Mucosa of stomach (tissue), 1 donor: ENCODE results near the gene BHLHE40.

Source experiments
- H3K27me3 ChIP-seq: one replicate; pipeline ENCODE4 v1.7.0; 2013; ENCODE audit warnings: mild to moderate bottlenecking, low read length; ENCODE audit not compliant: control insufficient read depth, insufficient read depth
- H3K36me3 ChIP-seq: one replicate; pipeline ENCODE4 v1.7.0; 2013; ENCODE audit warnings: low read length; ENCODE audit not compliant: control insufficient read depth, insufficient read depth
- H3K4me1 ChIP-seq: one replicate; pipeline ENCODE4 v1.7.0; 2013; ENCODE audit warnings: mild to moderate bottlenecking, low read length; ENCODE audit not compliant: control insufficient read depth, insufficient read depth
- H3K4me3 ChIP-seq: one replicate; pipeline ENCODE4 v1.7.0; 2013; ENCODE audit warnings: low read length
- H3K9ac ChIP-seq: one replicate; pipeline ENCODE4 v1.7.0; 2013; ENCODE audit warnings: mild to moderate bottlenecking, low read length, moderate library complexity
- H3K9me3 ChIP-seq: one replicate; pipeline ENCODE4 v1.7.0; 2013; ENCODE audit warnings: mild to moderate bottlenecking, low read length, moderate library complexity; ENCODE audit not compliant: control insufficient read depth
- donor health status: Pancreatic carcinoma.

The BHLHE40 gene

DNA sequence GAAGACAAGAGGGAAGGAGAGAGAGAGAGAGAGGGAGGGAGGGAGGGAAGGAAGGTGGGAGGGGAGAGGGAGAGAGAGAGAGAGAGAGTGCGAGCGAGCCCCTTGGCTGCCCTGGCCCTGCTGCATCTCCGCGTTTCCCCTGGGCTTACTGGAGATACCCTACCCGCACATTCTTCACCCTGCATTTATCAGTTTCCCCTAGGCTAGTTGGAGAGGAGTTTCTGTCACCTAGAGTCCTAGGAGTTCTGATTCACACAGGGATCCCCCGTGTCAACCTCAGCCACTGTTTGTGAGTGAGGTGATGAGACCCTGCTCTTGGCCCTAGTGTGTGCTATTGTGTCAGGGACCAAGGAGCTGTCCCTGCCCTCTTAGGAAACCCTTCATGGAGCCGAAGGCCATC lies 18.7 kb downstream of the BHLHE40 start:
- Histone ChIP-seq H3K9ac (no peak overlapping the region), H3K4me3 (no peak overlapping the region), H3K9me3 (no peaks in the 10 kb centered on the region), H3K4me1 (peaks cover 25% of the 10 kb centered on the region), H3K27me3 (no peaks in the 10 kb centered on the region), H3K36me3 (no peaks in the 10 kb centered on the region)

DNA sequence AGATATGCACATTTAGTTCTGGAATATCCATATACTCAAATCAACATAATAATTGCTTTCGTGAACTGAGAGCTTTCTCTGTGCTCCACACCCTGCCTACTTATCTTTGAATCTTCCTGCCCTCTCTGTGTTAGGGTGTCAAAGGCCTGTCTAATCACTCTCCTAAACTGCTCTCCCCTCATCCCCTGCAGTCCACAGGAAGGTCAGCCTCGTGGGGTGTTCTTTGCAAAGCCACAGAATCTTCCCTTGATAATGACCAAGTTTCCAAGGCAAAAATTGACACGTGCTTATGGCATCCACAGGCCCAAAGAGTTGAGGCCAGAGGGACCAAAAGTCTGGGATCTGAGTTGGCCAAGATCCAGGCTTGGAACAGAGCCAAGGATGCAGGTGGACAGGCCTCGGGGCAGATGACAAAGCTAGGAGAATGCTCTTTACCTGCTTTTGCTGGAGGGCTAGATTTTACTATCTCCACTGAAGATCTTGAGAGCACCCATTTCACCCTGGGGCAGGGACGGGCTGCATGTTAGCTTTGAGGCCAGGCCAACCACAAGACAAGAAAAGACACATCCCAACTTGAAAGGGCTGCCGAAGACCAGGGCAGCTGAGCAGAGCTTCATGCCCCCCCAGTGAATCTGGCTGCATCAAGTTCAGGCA lies 20.4 kb downstream of the BHLHE40 start:
- Histone ChIP-seq H3K4me3 (no peak overlapping the region), H3K36me3 (no peaks in the 10 kb centered on the region), H3K9ac (no peak overlapping the region), H3K27me3 (no peaks in the 10 kb centered on the region), H3K9me3 (no peaks in the 10 kb centered on the region), H3K4me1 (peaks cover 21% of the 10 kb centered on the region)

DNA sequence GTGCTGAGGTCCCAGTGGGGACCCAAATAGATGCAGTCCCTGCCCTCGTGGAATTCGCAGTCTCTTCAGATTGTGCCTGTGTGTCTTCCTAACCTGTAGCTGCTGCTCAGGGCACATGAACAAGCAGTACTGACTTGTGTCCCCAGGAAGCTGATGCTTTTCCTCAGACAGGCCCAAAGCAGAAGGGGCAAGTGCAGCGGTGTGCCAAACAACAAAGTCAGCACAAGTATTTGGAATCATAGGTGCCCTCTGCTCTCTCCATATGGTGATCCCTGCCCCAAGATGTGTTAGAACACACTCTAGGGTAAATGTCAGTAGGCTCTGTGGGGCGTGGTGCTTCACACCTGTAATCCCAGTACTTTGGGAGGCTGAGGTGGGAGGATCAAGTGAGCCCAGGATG lies 21.9 kb downstream of the BHLHE40 start:
- Histone ChIP-seq H3K36me3 (no peaks in the 10 kb centered on the region), H3K4me3 (no peak overlapping the region), H3K27me3 (no peaks in the 10 kb centered on the region), H3K4me1 (peaks cover 12% of the 10 kb centered on the region), H3K9ac (no peak overlapping the region), H3K9me3 (no peaks in the 10 kb centered on the region)

DNA sequence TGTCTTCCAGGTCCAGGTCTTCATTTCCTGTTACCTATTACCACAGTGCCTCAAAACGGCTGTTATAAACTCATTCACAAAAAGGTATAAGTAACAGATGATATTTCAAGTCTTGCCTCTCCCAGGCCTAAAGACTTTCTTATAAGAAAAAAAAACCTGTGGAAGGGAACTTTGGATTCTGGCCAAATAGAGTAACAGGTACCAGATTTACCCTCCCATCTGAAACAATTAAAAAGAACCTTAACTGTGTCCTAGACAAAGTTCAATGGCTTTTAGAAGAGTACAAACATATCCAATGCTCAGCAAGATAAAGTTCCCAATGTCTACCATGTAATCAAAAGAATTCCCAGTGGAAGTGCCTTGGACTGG lies 22.6 kb downstream of the BHLHE40 start:
- Histone ChIP-seq H3K4me3 (no peak overlapping the region), H3K4me1 (peaks cover 12% of the 10 kb centered on the region), H3K27me3 (no peaks in the 10 kb centered on the region), H3K9ac (no peak overlapping the region), H3K36me3 (no peaks in the 10 kb centered on the region), H3K9me3 (no peaks in the 10 kb centered on the region)

DNA sequence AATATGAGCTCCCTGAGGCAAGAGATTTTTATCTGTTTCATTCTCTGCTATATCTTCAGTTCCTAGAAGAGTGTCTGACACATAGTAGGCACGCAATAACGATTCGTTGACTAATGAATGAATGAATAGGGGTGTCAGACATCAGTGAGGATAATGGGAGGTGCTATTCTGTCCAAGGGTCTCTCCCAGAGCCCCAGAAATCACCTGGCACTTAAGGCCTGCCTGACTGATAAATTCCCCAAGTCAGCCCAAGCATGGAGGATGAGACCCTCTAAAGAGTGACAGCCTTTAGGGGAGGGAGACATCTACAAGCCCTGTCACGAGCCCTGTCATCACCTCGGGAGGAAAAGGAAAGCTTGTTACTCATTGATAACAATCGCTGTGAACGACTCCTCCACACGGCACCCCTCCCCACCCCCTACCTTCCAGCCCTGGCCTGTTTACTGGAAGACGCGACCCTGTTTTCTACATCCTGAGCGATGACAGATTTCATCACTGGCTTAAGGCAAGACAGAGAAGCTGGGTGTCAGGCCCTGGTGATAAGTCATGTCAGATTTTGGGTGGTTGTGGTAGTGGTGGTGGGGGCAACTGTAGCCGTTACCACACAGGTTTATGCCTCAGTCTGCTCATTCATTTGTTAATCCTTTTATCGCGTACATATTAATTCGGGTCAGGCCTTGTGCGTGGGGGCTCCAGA lies 23.1 kb downstream of the BHLHE40 start:
- H3K9ac ChIP-seq, result no peak overlapping the region
- H3K4me1 ChIP-seq, result peaks cover 12% of the 10 kb centered on the region
- no peaks in the 10 kb centered on the region for H3K9me3 ChIP-seq
- no peak overlapping the region for H3K4me3 ChIP-seq
- H3K36me3 ChIP-seq, result no peaks in the 10 kb centered on the region
- H3K27me3 ChIP-seq, result no peaks in the 10 kb centered on the region

DNA sequence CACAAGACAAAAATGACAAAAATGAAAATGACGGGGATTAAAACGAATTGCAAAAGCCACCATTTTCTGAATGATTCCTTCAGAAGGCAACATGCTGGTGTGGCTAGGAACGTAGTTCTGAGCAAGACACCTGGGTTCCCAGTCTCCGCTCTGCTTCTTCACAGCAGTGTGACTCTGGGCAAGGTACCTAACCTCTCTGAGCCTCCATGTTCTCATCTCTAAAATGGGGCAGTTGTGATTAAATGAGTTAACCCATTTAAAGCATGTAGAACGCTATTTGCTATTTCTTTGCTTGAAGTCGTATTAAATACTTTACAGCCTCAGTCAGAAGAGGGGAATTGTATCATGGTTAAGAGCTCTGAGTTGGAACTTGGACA lies 23.6 kb downstream of the BHLHE40 start:
- H3K9me3 ChIP-seq, result no peaks in the 10 kb centered on the region
- no peak overlapping the region for H3K4me3 ChIP-seq
- H3K27me3 ChIP-seq, result no peaks in the 10 kb centered on the region
- peaks cover 12% of the 10 kb centered on the region for H3K4me1 ChIP-seq
- no peaks in the 10 kb centered on the region for H3K36me3 ChIP-seq
- H3K9ac ChIP-seq, result no peak overlapping the region

DNA sequence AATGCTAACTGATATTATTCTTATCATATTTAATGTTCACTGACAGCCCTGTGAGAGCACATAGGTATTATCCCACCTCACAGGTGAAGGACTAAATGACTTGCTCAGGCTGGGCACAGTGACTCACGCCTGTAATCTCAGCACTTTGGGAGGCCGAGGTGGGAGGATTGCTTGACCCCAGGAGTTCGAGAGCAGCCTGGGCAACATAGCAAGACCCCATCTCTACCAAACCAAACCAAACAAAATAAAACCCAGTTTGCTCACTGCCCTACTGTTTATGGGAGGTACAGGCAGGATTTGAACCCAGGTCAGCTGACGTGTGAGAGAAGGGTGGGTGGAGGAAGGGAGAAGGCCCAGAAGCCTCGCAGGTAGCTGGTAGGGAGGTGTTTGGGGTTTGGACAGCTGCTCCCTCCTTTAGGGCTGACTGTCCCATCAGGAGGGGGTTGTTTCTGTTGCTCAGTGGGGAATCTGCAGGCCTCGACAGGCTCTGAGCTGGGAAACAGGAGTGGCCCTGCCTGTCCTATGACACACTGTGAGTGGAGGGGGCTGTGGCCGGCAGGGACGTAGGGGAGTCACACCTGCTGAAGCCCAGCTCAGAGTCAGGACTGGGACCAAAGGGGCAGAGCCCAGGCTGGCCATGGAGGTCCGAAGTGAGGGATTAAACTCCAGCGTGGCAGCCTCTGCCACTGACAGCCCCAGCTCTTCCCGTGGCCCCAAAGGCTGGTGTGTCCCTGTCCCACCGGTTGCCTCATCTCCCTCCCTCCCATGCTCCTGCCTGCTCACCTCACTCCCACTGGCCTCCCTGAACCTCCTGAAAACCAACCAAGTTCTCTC lies 25.3 kb downstream of the BHLHE40 start:
- Histone ChIP-seq H3K27me3 (no peaks in the 10 kb centered on the region), H3K9me3 (no peaks in the 10 kb centered on the region), H3K9ac (no peak overlapping the region), H3K36me3 (no peaks in the 10 kb centered on the region), H3K4me1 (peaks cover 7% of the 10 kb centered on the region), H3K4me3 (no peak overlapping the region)

DNA sequence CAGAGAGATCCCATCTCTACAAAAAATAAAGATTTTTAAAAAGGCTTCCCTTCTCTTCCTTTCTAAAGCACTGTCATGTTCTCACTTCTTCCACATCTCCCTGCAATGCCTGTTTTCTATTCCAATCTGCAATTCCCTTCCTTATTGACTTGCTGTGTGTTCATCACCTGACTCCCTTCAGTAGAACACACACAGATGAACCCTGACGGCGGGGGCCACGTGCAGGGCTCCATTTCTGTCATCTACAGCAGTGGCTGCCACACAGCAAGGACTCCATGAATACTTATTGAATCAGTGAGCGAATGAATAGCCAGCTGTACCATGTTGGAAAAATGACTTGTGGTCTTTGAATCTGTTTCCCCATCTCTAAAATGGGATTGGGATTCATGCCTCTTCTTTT lies 26.1 kb downstream of the BHLHE40 start:
- no peaks in the 10 kb centered on the region for H3K27me3 ChIP-seq
- no peaks in the 10 kb centered on the region for H3K36me3 ChIP-seq
- H3K4me3 ChIP-seq, result no peak overlapping the region
- peaks cover 5% of the 10 kb centered on the region for H3K4me1 ChIP-seq
- no peaks in the 10 kb centered on the region for H3K9me3 ChIP-seq
- H3K9ac ChIP-seq, result no peak overlapping the region

DNA sequence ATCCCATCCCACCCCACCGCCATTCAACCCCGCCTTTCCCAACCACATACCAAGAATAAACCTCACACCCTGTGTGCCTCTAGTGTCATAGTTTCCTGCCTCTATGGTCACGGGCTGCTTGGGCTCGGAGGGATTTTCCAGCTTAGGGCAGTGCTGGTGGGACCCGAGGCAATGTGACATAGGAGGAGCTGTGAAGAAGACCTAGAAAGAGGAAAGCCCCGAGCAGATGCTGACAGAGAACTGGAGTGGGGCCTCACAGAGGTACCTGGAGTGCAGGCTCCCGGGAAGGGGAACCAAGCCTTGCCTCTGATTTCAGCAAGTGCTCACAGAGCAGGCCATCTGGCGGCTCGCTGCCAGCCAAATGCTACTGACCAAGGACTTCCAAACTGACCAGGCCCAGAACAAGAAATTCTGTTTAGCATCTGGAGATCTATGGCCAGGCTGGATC lies 27.5 kb downstream of the BHLHE40 start:
- H3K4me1 ChIP-seq, result peaks cover 15% of the 10 kb centered on the region
- H3K9ac ChIP-seq, result no peak overlapping the region
- H3K9me3 ChIP-seq, result no peaks in the 10 kb centered on the region
- H3K27me3 ChIP-seq, result no peaks in the 10 kb centered on the region
- H3K4me3 ChIP-seq, result no peak overlapping the region
- no peaks in the 10 kb centered on the region for H3K36me3 ChIP-seq

DNA sequence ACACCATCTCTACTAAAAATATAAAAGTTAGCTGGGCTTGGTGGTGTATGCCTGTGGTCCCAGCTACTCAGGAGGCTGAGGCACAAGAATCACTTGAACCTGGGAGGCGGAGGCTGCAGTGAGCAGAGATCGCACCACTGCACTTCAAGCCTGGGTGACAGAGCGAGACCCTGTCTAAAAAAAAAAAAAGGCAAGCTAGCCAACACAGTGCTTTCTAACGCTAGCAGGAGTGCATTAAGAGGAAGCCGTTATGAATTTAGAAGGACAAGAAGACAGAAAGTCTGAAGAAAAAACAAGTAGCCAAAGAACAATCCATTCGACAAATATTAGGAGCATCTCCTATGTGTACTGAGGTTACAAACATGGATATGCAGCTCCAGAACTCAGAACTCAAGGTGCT lies 28.6 kb downstream of the BHLHE40 start:
- no peak overlapping the region for H3K9ac ChIP-seq
- no peak overlapping the region for H3K4me3 ChIP-seq
- H3K4me1 ChIP-seq, result peaks cover 23% of the 10 kb centered on the region
- no peaks in the 10 kb centered on the region for H3K36me3 ChIP-seq
- H3K27me3 ChIP-seq, result no peaks in the 10 kb centered on the region
- no peaks in the 10 kb centered on the region for H3K9me3 ChIP-seq

DNA sequence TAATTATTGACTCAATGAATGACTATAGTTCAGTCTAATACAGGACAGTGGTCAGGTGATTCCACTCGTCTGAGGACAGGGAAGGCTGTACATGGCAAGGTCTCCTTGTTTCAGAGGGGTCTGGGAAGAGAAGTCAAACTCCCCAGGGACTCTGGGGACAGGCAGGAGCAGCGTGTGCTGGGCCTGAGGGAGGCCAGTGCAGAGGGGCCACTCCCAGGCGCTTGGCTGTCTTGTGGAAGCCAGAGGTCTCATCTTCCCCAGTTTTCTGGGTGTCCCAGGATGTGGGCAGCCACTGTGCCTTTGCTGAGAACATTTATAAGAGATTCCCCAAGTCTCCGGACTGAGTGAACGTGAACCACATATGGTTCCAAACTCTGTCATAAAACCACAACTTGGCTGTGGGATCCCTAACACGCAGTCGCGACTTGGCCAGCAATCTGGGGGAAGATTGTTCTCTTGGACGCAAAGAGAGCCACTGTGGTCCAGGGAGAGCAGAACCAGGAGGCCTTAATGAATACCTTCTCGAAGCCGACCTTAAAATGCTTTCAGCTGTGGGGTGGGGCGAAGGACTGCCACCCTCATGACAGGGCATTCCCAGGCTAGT lies 30.4 kb downstream of the BHLHE40 start:
- Histone ChIP-seq H3K27me3 (no peaks in the 10 kb centered on the region), H3K4me1 (peaks cover 37% of the 10 kb centered on the region), H3K9me3 (no peaks in the 10 kb centered on the region), H3K9ac (no peak overlapping the region), H3K36me3 (no peaks in the 10 kb centered on the region), H3K4me3 (no peak overlapping the region)

DNA sequence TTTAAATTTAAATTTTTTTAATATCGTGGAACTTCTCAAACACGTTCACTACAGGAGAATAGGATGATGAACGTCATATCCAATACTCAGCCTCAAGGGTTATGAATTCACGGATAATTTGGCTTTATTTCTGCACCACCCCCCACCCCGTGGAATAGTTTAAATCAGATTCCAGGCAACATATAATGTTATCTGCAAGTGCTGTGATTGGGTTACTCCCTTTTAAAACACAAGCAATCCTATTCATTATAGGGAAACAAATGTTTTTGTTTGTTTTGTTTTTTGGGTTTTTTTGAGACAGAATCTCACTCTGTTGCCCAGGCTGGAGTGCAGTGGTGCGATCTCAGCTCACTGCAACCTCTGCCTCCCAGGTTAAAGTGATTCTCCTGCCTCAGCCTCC lies 30.9 kb downstream of the BHLHE40 start:
- Histone ChIP-seq H3K36me3 (no peaks in the 10 kb centered on the region), H3K4me3 (no peak overlapping the region), H3K27me3 (no peaks in the 10 kb centered on the region), H3K9ac (no peak overlapping the region), H3K9me3 (no peaks in the 10 kb centered on the region), H3K4me1 (peaks cover 37% of the 10 kb centered on the region)
